CD14-positive monocyte (primary cell): Measurements from ENCODE around the gene ACE. TPM values are rescaled to one million over a fixed set of nuclear protein-coding genes. Genes with fewer than 3 reads are reported as not detected.
A peak's percentile ranks its signal among the peaks of the same experiment; 100 is the strongest.

ENCODE experiments used
- DNase-seq, 3 donors: peaks; one replicate each; pipeline ENCODE4 v3.0.0-alpha.2; 2011 to 2022
- H2AFZ ChIP-seq: 2 replicates; pipeline ENCODE4 v1.6.0; 2012; ENCODE audit warnings: mild to moderate bottlenecking, low read depth, low read length, inconsistent platforms; ENCODE audit not compliant: insufficient read depth, poor library complexity, severe bottlenecking
- H3K27ac ChIP-seq, 2 donors: 1 replicate in 1 of 2; 2 replicates in 1 of 2; pipeline ENCODE4 v1.5.1; 2012 to 2013; ENCODE audit warnings: low read length in 2 of 2, control low read depth in 1 of 2, inconsistent platforms in 1 of 2, low read depth in 1 of 2, mild to moderate bottlenecking in 1 of 2
- H3K27me3 ChIP-seq, 2 donors: one replicate each; pipeline versions ENCODE4 v1.6.0 to v1.6.1; 2011 to 2013; ENCODE audit warnings: low read length in 2 of 2; ENCODE audit not compliant: control insufficient read depth in 2 of 2, insufficient read depth in 2 of 2
- H3K36me3 ChIP-seq, 2 donors: replicated peaks in 1 of 2; 1 replicate in 1 of 2; 2 replicates in 1 of 2; pipeline versions ENCODE4 v1.5.1 to v1.6.1; 2012 to 2013; ENCODE audit warnings: low read length in 2 of 2, control low read depth in 1 of 2, inconsistent platforms in 1 of 2, mild to moderate bottlenecking in 1 of 2; ENCODE audit not compliant: insufficient read depth in 2 of 2, control insufficient read depth in 1 of 2
- H3K4me1 ChIP-seq, 2 donors: 1 replicate in 1 of 2; 2 replicates in 1 of 2; pipeline versions ENCODE4 v1.5.1 to v1.6.1; 2012 to 2013; ENCODE audit warnings: low read length in 2 of 2, control low read depth in 1 of 2, inconsistent platforms in 1 of 2, mild to moderate bottlenecking in 1 of 2, moderate library complexity in 1 of 2; ENCODE audit not compliant: insufficient read depth in 2 of 2, control insufficient read depth in 1 of 2
- H3K4me2 ChIP-seq: replicated peaks from 2 replicates; pipeline ENCODE3; 2012; ENCODE audit warnings: low read length, moderate library complexity, mild to moderate bottlenecking; ENCODE audit not compliant: poor library complexity, severe bottlenecking; ENCODE audit errors: extremely low read depth
- H3K4me3 ChIP-seq, 3 experiments: fragments of 200-600 bp in 1 of 3; sonication (generic) in 1 of 3; replicated peaks in 1 of 3; 1 replicate in 2 of 3; 2 replicates in 1 of 3; pipeline ENCODE4 v1.5.1; 2011 to 2013; ENCODE audit warnings: low read length in 3 of 3, mild to moderate bottlenecking in 3 of 3, control low read depth in 2 of 3, low read depth in 2 of 3, inconsistent platforms in 1 of 3, moderate library complexity in 1 of 3
- H3K79me2 ChIP-seq: 2 replicates; pipeline ENCODE4 v1.6.0; 2012; ENCODE audit warnings: mild to moderate bottlenecking, control low read depth, inconsistent platforms, low read length, moderate library complexity; ENCODE audit not compliant: insufficient read depth
- H3K9ac ChIP-seq: 2 replicates; pipeline ENCODE4 v1.6.0; 2017; ENCODE audit warnings: low read length, mild to moderate bottlenecking; ENCODE audit not compliant: insufficient read depth, poor library complexity, severe bottlenecking
- H3K9me3 ChIP-seq, 2 donors: replicated peaks in 1 of 2; 1 replicate in 1 of 2; 2 replicates in 1 of 2; pipeline versions ENCODE4 v1.5.1 to v1.6.1; 2012 to 2013; ENCODE audit warnings: low read length in 2 of 2, control low read depth in 1 of 2; ENCODE audit not compliant: control insufficient read depth in 1 of 2, insufficient read depth in 1 of 2
- H4K20me1 ChIP-seq: 2 replicates; pipeline ENCODE4 v1.6.0; 2012; ENCODE audit warnings: mild to moderate bottlenecking, low read length, control low read depth, moderate library complexity; ENCODE audit not compliant: insufficient read depth
- H3K27ac Mint-ChIP-seq, 7 donors: one replicate each; pipeline ENCODE4 v1.8.0; 2020; ENCODE audit warnings: mild to moderate bottlenecking in 7 of 7, mixed read lengths in 7 of 7, moderate library complexity in 6 of 7, inconsistent platforms in 2 of 7
- H3K27me3 Mint-ChIP-seq, 3 donors: one replicate each; pipeline ENCODE4 v1.8.0; 2021 to 2022; ENCODE audit warnings: low read depth in 3 of 3, mild to moderate bottlenecking in 3 of 3, mixed read lengths in 3 of 3, moderate library complexity in 3 of 3, inconsistent platforms in 1 of 3
- H3K36me3 Mint-ChIP-seq, 2 donors: one replicate each; pipeline ENCODE4 v1.8.0; 2020; ENCODE audit warnings: mixed read lengths in 2 of 2, inconsistent platforms in 1 of 2, mild to moderate bottlenecking in 1 of 2
- H3K4me1 Mint-ChIP-seq: one replicate; pipeline ENCODE4 v1.8.0; 2020; ENCODE audit warnings: mild to moderate bottlenecking, mixed read lengths
- H3K4me3 Mint-ChIP-seq, 2 donors: one replicate each; pipeline ENCODE4 v1.8.0; 2020; ENCODE audit warnings: mild to moderate bottlenecking in 2 of 2, mixed read lengths in 2 of 2, moderate library complexity in 1 of 2
- H3K9me3 Mint-ChIP-seq, 7 donors: one replicate each; pipeline ENCODE4 v1.8.0; 2020 to 2022; ENCODE audit warnings: mixed read lengths in 7 of 7, mild to moderate bottlenecking in 6 of 7, moderate library complexity in 6 of 7, inconsistent platforms in 2 of 7
- WGBS: methylation state at CpG from one replicate; pipeline ENCODE4 v1.1.5; 2013; ENCODE audit warnings: missing lambda C conversion rate; ENCODE audit not compliant: insufficient coverage; 5-methylcytosine and 5-hydroxymethylcytosine counted together
- intact Hi-C, 2 donors: fragments of 100-400 bp; cut with micrococcal nuclease; formaldehyde crosslinking; loops; one replicate each; pipeline versions ENCODE4 v1.15.0 to v1.15.1; 2023
- polyA plus RNA-seq, 3 donors: library from polyadenylated mRNA; depleted of rRNA in 1 of 3; unstranded in 2 of 3; stranded (reverse) in 1 of 3; fragments of 300-500 nt in 2 of 3; fragments of >200 nt in 1 of 3; fragmentation: Illumina TruSeq in 2 of 3; gene quantifications; 1 replicate in 2 of 3; 2 replicates in 1 of 3; pipeline ENCODE4 v1.2.3, GENCODE V29; 2012 to 2021
- TF ChIP-seq, protein P1 (sequence below): fragments of 200-600 bp; IDR thresholded peaks from one replicate; pipeline ENCODE4 v1.8.0; 2022; ENCODE audit warnings: antibody characterized with exemption, mild to moderate bottlenecking

The ACE gene
- polyA plus RNA-seq, 3 donors: 0.55 TPM; not detected in 2

DNA sequence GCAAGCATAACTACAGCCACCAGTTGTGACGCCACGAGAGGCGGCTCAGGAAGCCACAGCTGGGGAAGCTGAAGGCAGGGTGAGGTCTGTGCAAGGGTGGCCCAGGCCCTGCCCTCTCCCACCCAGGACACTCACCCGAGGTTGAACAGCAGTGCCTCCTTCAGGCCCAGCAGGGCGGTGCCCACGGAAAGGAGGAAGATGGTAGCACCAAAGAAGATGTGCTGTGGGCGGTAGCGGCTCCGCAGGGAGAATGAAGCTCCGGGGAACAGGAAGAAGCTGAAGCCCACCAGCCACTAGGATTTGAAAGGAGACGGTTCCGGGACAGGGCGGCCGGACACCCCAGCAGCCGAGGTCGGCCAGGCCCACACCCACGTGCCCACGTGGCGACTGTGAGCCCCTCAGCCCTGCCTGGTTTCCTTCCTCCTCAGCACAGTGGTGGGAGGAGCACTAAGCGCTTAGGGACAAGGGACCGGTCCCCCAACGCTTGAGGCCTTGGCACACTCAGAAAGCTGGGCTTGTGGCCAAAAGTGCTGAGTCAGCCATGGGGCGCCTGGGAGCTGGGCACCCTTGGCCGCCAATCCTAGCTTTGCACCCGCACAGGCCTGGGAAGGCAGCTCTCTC lies 41.8 kb upstream of the ACE start:
- intact Hi-C loops: loop anchor here in 1 of 2 donors (5.0 kb wide), 1 partner anchor 182 kb away; no protein-coding TSS in a partner anchor
- Mint-ChIP-seq H3K27me3 (peaks cover 2 to 11% (median 6%) of the 10 kb centered on the region in 3 donors), H3K36me3 (peaks cover 0 to 4% of the 10 kb centered on the region in 2 donors), H3K4me1 (peaks cover 42% of the 10 kb centered on the region), H3K9me3 (peaks cover 0 to 3% (median 0%) of the 10 kb centered on the region in 7 donors), H3K4me3 (peak overlapping the region; percentile 71 to 80), H3K27ac (peak overlapping the region; percentile 40 to 78 (median 63))
- Histone ChIP-seq H3K4me3 (peak overlapping the region in 2 of 3 experiments; percentile 2 to 66), H3K9ac (no peak overlapping the region), H3K36me3 (no peaks in the 10 kb centered on the region), H3K27ac (peak overlapping the region in 1 of 2 donors; percentile 65), H3K9me3 (no peaks in the 10 kb centered on the region), H2AFZ (peak overlapping the region; percentile 79), H3K79me2 (no peaks in the 10 kb centered on the region), H3K27me3 (no peaks in the 10 kb centered on the region), H4K20me1 (no peaks in the 10 kb centered on the region), H3K4me1 (peaks cover 42 to 51% of the 10 kb centered on the region in 2 donors), H3K4me2 (peak overlapping the region; percentile 70)
- whole genome bisulfite sequencing: 4% methylated on average over 19 of the region's 25 CpGs
- peak; percentile 55 to 65 (median 59) for DNase-seq
- TF ChIP-seq, protein P1, sequence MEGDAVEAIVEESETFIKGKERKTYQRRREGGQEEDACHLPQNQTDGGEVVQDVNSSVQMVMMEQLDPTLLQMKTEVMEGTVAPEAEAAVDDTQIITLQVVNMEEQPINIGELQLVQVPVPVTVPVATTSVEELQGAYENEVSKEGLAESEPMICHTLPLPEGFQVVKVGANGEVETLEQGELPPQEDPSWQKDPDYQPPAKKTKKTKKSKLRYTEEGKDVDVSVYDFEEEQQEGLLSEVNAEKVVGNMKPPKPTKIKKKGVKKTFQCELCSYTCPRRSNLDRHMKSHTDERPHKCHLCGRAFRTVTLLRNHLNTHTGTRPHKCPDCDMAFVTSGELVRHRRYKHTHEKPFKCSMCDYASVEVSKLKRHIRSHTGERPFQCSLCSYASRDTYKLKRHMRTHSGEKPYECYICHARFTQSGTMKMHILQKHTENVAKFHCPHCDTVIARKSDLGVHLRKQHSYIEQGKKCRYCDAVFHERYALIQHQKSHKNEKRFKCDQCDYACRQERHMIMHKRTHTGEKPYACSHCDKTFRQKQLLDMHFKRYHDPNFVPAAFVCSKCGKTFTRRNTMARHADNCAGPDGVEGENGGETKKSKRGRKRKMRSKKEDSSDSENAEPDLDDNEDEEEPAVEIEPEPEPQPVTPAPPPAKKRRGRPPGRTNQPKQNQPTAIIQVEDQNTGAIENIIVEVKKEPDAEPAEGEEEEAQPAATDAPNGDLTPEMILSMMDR: peak; percentile 70

DNA sequence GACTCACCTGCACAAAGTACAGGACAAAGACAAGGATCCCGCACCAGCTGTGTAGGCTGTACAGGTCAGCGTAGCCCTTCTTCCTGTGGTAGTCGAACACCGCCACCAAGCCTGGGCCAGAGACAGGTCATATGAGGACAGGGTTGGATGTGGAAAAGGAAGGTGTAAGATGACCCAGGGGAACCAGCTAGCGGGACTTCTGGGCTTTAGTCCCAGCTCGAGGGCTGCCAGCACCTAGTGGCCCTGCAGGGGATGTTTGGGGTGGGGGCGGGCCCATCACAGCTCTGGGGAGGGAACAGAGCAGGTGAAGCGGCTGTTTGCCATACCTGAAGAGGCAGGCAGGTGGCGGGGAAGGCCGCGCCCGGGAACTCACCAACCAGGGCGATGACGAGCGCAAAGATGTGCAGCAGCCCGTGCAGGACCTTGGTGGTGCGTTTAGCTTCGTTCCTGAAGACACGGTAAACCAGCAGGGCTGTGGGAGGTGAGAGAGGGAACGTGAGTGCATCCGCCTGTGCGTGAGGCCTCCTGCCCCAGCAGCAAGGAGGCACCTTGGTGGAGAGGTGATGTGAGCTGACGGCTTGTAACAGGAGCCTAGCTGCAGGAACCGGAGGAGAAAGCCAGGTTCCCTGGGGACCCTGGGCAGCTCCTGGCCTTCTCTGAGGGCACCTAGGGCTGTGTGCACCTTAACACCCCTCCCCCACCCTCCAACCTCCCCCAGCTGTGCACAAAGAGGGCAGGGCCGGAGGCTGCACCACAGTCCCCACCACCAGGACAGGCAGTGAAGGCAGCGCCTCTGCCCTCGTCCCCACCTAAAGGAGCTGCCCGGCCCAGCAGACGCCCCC lies 41.0 kb upstream of the ACE start:
- no peak for DNase-seq
- no peak overlapping the region for H3K27ac ChIP-seq
- intact Hi-C loops: loop anchor here in 1 of 2 donors (5.0 kb wide), 1 partner anchor 181 kb away; no protein-coding TSS in a partner anchor

More for the DNA sequence above, 41.0 kb upstream of the ACE start:
- Histone ChIP-seq H3K36me3 (no peaks in the 10 kb centered on the region), H2AFZ (peak overlapping the region; percentile 79), H3K79me2 (no peaks in the 10 kb centered on the region), H3K9ac (no peak overlapping the region), H3K9me3 (no peaks in the 10 kb centered on the region), H4K20me1 (no peaks in the 10 kb centered on the region), H3K4me3 (no peak overlapping the region), H3K27me3 (no peaks in the 10 kb centered on the region), H3K4me2 (peak overlapping the region; percentile 70), H3K4me1 (peaks cover 50 to 59% of the 10 kb centered on the region in 2 donors)
- TF ChIP-seq, protein P1: no peak
- Mint-ChIP-seq H3K9me3 (peaks cover 0 to 2% (median 0%) of the 10 kb centered on the region in 7 donors), H3K27ac (peak overlapping the region in 3 of 7 donors; percentile 40 to 74 (median 59)), H3K27me3 (peaks cover 2 to 11% (median 6%) of the 10 kb centered on the region in 3 donors), H3K4me3 (no peak overlapping the region), H3K4me1 (peaks cover 50% of the 10 kb centered on the region), H3K36me3 (peaks cover 0 to 4% of the 10 kb centered on the region in 2 donors)
- WGBS: 84% methylated on average over 28 of the region's 29 CpGs
